Erythroblast (primary cell): Measurements from ENCODE around the gene JADE2.

Source experiments
- GATA1 ChIP-seq: IDR thresholded peaks from 2 replicates; pipeline ENCODE4 v1.6.1; 2011; ENCODE audit warnings: low read depth, mild to moderate bottlenecking, control low read depth, low read length, moderate library complexity
- POLR2A ChIP-seq: IDR thresholded peaks from 2 replicates; pipeline ENCODE4 v1.6.1; 2011; ENCODE audit warnings: mild to moderate bottlenecking, low read length

DNA sequence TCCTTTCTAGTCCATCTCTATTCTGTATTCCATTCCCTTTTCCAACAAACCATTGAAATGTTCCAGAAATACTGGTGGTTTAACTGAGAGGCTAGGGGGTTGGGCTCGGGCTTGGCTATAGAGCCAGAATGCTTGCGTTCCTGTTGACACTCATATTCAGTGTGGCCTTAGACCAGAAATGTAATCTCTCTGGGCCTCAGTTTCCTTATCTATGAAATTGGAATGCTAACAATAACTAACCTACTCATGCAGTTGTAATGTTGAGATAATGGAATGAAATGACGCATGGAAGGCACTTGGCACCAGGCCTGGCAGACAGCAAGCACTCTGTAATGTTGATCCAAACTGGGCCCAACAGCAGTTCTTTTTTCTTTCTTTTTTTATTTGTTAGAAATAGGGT is 26.8 kb downstream of the JADE2 start:
- TF ChIP-seq POLR2A (no peak), GATA1 (no peak)
